GM21528 (cell line): Measurements from ENCODE around the gene DNAJB6.
"Not testable (repeated sequence)": the region's sequence is repeated elsewhere in the genome, so short reads cannot be mapped to it uniquely, and the experiment has no call there.

Experiments used
- ATAC-seq: cut with Tn5 transposase; IDR thresholded peaks from one replicate; pipeline ENCODE4 v1.9.1; 2021; ENCODE audit warnings: mild to moderate bottlenecking, moderate library complexity; ENCODE audit not compliant: unreplicated experiment, low FRiP score

The DNAJB6 gene

DNA sequence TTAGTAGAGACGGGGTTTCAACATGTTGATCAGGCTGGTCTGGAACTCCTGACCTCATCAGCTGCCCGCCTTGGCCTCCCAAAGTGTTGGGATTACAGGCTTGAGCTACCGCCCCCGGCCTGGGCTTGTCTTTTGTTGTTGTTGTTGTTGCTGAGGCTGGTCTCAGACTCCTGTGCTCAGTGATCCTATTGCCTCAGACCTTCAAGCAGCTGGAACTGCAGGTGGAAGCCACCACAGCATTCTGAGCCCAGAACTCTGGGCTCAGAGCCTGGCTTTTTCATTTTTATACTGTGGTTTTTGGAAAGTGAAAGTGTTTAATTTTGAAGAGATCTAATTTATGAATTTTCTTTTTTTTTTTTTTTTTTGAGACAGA is 16.2 kb upstream of the DNAJB6 start:
- ATAC-seq: no peak

DNA sequence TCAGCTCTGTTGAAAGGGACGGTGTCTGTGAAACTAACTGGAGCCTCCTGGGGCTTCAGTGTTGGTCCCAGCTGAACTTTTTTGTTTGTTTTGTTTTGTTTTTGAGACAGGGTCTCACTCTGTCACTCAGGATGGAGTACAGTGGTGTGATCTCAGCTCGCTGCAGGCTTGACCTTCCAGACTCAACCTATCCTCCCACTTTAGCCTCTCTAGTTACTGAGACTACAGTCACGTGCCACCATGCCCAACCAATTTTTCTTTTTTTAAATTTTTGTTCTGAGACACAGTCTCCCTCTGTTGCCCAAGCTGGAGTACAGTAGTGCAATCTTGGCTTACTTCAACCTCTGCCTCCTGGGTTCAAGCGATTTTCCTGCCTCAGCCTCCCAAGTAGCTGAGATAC is 13.4 kb upstream of the DNAJB6 start:
- ATAC-seq: no peak

DNA sequence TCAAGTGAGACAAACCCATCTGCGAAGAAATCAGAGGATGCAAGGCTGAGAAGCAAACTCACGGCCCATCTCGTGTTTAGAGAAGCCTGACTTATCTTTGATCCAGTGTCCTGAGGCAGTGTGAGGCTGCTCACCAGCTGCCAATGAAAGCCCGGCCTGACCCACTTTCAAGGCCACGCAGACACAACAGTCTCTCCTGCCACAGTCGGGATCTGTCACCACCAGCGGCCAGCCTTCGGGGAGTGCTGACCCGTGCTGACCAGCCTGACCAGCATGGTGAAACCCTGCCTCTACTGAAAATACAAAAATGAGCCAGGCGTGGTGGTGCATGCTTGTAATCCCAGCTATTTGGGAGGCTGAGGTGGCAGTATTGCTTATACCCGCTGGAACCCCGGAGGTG is 7.4 kb upstream of the DNAJB6 start:
- no peak for ATAC-seq

DNA sequence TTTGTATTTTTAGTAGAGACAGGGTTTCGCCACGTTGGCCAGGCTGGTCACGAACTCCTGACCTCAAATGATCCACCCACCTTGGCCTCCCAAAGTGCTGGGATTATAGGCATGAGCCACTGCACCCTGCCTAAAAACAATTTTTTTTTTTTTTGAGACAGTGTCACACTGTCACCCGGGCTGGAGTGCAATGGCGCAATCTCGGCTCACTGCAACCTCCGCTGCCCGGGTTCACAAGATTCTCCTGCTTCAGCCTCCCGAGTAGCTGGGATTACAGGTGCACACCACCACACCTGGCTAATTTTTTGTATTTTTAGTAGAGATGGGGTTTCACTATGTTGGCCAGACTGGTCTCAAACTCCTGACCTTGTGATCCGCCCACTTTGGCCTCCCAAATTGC is 6.2 kb upstream of the DNAJB6 start:
- ATAC-seq: not testable (repeated sequence)

GRCh38 chr7:157331049-157331448 is 5.8 kb upstream of the DNAJB6 start:
- not testable (repeated sequence) for ATAC-seq

GRCh38 chr7:157335236-157335635 is 1.6 kb upstream of the DNAJB6 start:
- no peak for ATAC-seq

DNA sequence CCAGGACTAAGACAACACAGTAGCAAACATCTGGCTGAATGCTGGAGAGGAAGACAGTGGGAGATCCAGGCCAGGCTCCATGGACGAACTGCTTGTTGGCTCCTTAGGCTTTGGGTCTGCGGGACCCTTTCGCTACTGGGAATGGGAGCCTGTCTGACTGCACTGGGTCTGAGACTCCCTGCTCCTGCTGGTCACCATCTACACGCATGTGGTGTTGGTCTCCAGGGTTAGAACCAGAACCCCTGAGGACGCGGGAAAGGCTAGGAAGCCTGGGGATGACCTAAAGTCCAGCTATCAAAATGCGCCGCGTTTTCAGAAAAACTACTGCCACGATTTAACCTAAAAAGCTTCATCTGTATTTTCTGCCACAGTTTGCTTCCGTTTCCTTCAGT is 817 bp upstream of the DNAJB6 start:
- ATAC-seq: no peak

GRCh38 chr7:157337316-157338149 is 729 bp downstream of the DNAJB6 start:
- peak; percentile 52 for ATAC-seq

GRCh38 chr7:157339777-157340677 is 3.2 kb downstream of the DNAJB6 start:
- ATAC-seq: no peak

- no peak for ATAC-seq
These were observed 10.6 kb downstream of the DNAJB6 start for GRCh38 chr7:157347217-157347904.

DNA sequence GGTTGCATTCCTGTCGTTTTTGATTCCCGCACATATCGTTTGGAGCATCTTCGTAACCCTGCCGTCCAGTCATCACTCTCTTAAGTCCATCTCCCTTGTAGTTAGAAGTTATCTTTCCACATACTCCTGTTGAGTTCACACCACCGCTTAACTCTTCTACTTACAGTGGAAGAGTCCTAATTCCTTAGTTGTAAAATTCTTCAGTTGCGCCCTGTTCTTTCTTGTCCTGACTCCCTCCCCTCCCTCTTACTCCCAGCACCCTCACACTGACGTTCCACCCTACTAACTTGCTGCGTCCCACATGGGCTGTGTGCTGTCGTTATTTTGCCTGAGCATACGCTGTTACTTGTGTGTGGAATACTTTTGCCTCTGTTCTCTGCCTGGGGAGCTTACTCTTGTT is 11.7 kb downstream of the DNAJB6 start:
- ATAC-seq: no peak

DNA sequence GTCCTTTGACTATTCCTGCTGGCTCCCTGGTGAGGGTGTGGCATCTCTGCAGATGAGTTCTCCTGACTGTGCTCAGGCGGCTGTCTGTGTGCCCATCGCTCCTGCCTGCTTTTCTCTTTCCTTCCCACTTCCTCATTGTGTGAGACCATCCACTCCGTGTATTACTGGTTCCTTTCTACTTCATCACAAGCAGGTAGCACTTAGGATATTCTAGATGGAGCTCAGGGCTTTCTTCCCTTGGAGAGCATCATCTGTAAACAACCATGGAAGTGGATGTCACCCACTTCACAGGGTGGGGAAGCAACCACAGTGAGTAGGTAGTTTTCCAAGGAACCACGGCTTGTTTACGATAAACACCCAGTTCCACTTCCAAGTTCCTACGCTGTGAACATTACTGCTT is 15.7 kb downstream of the DNAJB6 start:
- no peak for ATAC-seq

- no peak for ATAC-seq
These were observed 19.1 kb downstream of the DNAJB6 start for GRCh38 chr7:157355784-157356511.

DNA sequence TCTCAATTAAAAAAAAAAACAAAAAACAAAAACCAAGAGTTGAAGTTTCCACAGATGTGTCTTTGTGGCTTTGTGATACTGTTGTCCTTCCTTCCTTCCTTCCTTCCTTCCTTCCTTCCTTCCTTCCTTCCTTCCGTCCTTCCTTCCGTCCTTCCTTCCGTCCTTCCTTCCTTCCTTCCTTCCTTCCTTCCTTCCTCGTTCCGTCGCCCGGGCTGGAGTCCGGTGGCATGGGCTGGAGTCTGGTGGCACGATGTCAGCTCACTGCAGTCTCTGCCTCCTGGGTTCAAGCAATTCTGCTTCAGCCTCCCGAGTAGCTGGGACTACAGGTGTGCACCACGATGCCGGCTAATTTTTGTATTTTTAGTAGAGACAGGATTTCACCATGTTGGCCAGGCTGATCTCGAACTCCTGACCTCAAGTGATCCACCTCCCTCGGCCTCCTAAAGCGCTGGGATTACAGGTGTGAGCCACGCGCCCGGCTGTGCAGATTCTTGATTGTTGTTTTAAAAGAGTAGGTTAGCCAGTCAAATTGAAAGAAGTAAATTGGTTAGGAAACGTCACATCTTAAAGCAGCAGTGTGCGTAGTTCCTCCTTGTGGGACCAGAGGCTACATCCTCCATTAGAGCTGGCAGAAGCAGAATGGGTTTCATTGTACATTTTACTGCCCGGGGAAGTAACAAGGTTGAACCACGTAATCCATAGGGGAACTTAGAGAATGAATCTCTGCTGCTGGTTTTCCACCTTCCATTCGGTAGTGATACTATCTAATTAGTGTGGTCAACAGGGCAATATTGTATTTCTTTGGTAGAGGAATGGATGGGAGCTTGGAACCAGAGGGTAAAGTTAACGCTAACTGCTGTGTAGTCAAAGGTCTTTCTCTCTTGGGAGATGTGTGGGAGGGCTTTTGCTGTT is 20.6 kb downstream of the DNAJB6 start:
- peak; percentile 76 for ATAC-seq

DNA sequence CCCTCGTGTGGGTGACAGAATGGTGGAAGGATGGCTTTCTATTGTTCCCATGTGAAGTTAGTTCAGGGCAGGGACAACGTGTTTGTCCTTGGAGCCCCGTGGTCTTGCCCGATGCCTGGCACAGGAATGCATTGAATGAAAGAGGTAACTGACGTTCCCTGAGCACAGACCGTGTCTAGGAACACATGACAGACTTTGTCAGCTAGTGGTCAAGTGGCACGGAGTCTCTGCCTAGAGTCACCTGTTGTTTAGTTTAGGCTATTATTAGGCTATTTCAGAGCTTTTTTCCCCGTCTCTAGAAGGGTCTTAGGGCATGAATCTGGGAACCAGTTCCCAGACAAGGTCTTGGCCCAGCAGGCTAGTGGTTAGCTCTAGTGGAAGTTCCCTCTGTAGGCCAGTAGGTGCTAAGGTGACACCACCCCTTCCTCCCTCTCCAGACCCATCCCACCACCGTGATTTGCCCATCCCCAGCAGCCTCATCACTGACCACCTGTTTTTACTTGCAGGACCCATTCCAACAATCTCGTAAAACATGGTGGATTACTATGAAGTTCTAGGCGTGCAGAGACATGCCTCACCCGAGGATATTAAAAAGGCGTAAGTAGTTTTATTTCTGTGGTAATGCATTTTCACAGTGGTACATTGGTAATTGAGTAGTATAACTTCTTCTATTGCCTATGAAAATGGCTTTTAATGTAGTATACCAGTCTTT is 21.4 kb downstream of the DNAJB6 start:
- ATAC-seq: no peak

GRCh38 chr7:157358753-157359096 is 21.9 kb downstream of the DNAJB6 start:
- ATAC-seq: no peak

- no peak for ATAC-seq
These were observed 22.8 kb downstream of the DNAJB6 start for GRCh38 chr7:157359581-157359980.

DNA sequence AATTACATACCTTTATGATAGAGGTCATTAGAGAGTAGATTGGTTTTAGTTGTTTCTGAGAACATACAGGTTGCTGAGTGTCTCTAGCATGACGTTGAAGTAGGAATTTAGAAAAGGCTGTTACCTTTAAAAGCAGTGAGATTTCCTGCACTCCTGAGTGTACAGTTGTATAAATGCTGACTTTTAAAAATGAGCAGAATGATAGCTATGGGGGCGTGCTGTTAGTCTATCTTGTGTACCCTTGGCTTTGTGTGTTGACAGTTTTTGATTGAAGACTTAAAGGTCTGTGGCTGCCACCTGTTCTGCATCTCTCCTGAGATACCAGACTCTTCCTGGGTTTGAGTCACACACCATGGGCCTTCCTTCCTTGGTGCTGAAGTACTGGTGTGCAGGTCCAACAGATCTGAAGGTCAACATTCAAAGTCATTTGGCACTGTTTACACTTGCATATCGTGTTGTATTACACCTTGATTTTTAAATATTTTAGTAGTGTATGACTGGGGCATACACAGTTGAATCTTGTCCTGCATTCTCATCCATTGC is 23.8 kb downstream of the DNAJB6 start:
- ATAC-seq: no peak

DNA sequence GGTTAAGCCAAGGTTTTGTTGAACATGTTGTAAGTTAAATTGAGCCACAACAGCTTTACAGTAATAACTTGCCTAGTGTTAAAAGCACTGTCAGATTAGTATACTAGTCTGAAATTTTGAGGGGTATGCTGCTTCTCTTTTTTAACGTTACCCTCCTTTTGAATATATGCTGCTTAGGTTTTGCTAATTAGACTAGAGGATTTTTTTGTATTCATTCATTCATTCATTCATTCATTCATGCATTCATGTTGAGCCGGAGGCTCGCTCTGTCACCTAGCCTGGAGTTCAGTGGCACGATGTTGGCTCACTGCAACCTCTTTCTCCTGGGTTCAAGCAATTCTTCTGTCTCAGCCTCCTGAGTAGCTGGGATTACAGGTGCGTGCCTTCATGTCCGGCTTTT is 24.7 kb downstream of the DNAJB6 start:
- ATAC-seq: no peak
